ENCODE results near the gene DSCAML1. TPM values are rescaled to one million over a fixed set of nuclear protein-coding genes. Genes with fewer than 3 reads are reported as not detected.

Gene DSCAML1
- total RNA-seq, 1 donor from 2014 or later, result 1.2 TPM

DNA sequence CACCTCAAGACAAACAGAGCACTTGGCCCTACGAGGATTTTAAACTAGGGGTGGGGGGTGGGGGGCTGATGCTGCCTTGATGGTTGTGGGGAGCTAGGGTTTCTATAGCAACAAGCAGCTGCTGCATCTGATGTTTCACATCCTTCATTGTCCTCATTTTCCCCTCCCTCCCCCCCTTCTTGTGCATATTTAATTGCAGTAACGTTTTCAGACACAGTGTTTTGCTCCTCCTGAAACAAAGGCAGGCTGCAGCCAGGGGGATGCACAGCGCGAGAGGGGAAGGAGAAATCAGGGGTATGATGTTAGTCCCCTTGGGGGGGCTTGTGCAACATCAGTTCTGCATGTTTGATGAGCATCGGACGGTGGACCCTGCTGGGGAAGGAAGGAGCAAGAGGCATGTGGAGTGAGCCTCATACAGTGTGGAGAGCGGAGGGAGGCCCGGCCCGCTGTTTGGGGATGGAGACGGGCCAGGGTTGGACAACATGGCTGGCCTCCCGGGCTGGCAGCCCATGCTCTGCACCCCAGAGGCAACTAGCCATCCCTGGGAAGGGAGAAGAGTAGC, 261.1 kb downstream of the DSCAML1 start:
- intact Hi-C loops (cut with micrococcal nuclease), result no loop called here
- ATAC-seq (no peak), DNase-seq (no peak)

DNA sequence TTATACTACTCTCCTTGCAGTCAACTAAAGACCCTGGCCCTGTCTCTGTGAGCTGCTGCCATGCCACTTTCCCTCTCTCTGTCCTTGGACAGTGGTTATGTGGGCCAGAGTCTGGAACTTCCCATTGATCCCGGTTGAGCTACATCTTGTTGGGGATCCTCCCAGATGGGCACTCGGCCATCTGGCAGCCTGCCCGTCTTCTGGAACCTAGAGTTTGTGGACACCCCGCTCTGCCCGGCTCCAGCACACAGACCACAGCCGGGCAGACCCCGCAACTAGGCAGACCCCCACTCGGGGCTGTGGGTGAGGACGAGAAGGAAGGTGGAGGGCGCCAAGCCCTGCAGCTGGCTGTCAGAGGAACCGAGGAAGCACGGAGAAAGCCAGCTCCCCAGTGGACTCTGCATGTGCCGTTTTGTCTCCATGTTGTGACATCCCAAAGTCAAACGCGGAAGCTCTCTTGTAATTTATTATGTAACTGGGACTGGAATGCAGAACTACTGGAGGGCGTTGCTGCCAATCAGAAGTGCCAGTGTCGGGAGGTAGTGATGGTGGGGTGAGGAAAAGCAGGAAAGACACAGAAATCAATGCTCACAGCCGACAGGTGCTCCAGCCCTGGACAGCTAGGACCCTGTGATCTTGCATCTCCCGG, 261.7 kb downstream of the DSCAML1 start:
- peak; percentile 45 for ATAC-seq
- intact Hi-C loops (cut with micrococcal nuclease), result no loop called here
- peak; percentile 78 for DNase-seq

DNA sequence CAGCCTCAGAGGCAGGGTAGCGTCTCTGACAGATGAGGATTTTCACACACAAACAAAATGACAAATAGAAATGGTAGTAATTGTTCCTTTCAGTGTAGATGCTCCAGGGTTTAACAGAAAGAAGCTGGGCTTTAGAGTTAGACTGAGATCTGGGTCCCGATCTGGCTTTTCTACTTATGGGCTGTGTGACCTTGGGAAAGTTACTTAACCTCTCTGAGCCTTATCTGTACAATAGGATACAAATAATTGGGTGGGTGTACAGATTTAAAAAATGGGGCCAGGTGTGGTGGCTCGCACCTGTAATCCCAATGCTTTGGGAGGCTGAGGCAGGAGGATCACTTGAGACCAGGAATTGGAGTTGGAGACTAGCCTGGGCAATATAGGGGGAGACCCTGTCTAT, 264.4 kb downstream of the DSCAML1 start:
- intact Hi-C loops (cut with micrococcal nuclease), result no loop called here
- ATAC-seq, result no peak
- no peak for DNase-seq

DNA sequence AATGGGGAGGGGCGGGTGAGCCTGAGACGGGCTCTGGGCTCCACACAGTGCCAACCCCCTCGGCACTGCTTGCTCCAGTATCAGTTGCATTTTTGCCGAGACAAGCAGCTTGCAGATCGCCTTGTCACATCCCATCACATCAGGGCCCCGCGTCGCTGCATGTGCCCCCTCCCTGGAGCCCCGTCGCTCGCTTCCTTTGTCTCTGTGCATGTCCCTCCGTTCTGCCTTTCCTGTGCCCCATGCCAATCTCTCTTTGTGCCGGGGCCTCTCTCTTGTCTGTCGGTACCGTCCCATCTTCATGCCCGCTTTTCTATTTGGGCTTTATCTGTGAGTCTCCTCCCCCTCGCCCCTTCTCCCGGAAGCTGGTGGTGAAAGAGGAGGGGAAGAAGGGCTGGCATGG, 267.2 kb downstream of the DSCAML1 start:
- DNase-seq (no peak), ATAC-seq (no peak)
- intact Hi-C loops (cut with micrococcal nuclease), result no loop called here

DNA sequence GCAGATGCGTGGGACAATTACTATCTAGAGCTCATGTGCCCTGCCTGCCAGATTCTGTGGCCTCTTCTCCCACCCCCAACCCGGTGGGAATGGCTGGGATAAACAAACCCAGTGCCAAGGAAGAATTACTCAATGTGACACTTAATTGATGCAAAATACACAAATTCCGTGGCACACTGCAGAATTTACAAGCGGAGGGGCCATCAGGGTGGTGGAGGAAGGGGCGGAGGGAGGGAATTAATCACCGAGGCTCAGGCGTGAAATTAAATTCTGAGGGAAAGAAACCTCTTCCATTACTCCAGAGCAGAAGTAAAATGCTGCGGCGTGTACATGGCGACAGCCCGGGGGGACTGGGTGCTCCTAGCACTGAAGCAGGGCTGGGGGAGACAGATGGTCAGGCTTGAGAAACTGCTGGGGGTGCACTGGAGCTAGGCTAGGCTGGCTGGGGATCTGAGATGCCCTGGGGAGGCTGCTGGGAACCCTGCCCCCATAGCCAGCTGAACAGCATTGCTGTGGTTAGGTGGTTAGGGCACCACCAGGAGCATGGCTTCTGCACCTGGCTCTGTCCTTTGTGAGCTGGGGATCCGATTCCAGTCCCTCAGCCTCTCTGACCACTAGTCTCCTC, 268.8 kb downstream of the DSCAML1 start:
- intact Hi-C loops (cut with micrococcal nuclease), result no loop called here

DNA sequence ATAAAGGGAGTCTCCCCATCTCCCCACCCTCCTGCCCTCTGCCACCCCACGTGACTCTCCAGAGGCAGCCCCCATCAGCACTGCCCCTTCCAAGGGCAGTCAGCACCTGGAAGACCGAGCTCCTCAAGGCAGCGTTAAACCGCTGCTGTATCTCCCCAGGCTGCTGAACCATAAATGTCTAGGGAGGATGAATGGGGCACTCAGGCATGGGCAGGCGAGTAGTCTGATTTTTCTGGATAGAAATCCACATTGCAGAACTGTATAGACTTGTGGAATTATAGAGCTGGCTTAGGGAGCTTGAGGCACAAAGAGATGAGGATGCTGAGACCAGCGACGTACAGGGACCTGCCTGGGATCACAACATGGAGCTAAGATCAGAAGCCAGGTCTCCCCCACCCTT, 269.7 kb downstream of the DSCAML1 start:
- intact Hi-C loops (cut with micrococcal nuclease), result no loop called here
- DNase-seq (no peak), ATAC-seq (no peak)

More for the DNA sequence above, 268.8 kb downstream of the DSCAML1 start:
- ATAC-seq (no peak), DNase-seq (no peak)

- intact Hi-C loops (cut with micrococcal nuclease), result no loop called here
- ATAC-seq (no peak), DNase-seq (no peak)
Observed at GRCh38 chr11:117525866-117526542, 271.0 kb downstream of the DSCAML1 start.

DNA sequence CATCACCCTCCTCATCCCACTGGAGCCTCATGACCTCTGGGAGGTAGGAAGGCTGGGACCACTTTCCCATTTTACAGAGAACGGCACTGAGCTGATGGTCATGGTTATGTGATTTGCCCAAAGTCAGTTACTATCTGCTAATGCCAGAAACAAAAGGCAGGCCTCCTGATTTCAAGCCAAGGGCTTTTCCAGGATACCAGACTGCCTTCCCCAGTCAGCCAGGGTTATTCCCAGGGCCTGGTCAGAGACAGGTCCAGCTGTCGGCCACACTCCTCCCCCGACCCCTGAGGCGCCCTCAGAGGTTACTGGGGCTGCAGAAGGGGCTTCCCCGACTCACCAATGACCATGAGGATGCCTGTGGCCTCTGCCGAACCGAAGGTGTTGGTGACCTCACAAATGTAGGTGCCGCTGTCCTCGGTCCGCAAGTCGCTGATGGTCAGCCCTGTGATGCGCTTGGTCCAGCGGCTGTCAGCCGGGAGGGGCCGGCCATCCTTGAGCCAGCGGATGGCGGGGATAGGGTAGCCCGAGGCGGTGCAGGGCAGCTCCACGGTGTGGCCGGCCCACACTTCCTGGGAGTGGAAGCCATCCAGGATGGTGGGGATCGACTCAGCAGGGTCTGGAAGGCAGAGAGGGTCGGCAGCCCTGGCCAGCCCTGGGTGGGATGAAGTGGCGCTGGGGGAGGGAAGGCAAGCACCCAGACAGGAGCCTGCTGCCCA, 272.4 kb downstream of the DSCAML1 start:
- ATAC-seq, result no peak
- intact Hi-C loops (cut with micrococcal nuclease), result no loop called here
- no peak for DNase-seq

DNA sequence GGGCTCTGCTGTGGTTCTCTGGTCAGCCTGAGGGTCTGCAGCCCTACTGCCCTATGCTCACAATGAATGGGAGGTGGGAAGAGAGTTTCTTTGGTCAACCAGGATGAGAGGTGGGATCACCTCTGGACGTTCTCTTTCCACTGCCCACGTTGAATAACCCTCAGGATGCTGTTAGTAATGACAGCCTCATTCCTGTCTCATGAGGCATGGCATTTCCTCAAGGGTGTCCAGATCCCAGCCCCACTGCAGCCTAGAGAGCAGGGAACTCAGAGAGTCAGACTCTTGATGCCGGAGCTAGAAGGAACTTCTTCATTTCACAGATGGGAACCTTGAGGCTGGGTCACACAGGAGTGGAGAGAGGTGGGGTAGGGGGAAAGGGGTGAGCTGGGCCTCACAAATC, 273.3 kb downstream of the DSCAML1 start:
- ATAC-seq, result no peak
- DNase-seq, result no peak
- intact Hi-C loops (cut with micrococcal nuclease), result no loop called here

GRCh38 chr11:117521974-117522373, 275.0 kb downstream of the DSCAML1 start:
- DNase-seq (no peak), ATAC-seq (no peak)
- intact Hi-C loops (cut with micrococcal nuclease), result no loop called here

- intact Hi-C loops (cut with micrococcal nuclease), result no loop called here
- ATAC-seq (no peak), DNase-seq (no peak)
Observed at GRCh38 chr11:117520966-117521365, 276.1 kb downstream of the DSCAML1 start.

DNA sequence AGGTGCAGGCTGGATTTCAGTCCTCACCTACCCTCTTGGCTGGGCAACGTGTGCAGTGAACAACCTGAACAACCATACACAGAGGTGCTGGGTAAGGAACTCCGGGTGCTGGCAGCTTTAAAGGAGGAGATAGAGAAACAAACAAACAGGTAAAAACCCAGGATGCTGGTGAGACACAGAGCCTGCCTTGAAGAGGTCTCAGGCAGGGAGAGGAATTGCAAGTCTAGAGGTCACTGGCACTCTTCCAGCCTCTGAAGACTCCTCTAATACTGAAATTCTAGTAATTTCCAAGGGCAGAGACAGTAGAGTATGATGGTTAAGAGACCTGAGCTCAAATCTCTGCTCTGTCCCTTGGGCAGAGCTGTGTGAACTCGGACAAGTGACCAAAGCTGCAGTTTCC, 276.8 kb downstream of the DSCAML1 start:
- ATAC-seq (no peak), DNase-seq (no peak)
- intact Hi-C loops (cut with micrococcal nuclease), result no loop called here

DNA sequence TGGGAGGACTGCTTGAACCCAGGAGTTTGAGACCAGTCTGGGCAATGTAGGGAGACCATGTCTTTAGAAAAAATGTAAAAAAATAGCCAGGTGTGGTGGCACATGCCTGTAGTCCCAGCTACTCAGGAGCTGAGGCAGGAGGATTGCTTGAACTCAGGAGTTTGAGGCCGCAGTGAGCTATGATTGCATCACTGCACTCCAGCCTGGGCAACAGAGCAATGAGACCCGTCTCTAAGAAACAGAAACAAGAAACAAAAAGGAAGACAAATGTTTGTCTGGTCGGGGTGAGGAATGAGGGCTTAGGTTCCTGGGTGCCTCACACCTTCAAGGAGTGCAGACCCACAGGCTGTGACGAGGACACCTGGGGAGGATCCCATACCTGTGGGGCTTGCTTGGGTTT, 277.4 kb downstream of the DSCAML1 start:
- ATAC-seq (no peak), DNase-seq (no peak)
- intact Hi-C loops (cut with micrococcal nuclease), result no loop called here

DNA sequence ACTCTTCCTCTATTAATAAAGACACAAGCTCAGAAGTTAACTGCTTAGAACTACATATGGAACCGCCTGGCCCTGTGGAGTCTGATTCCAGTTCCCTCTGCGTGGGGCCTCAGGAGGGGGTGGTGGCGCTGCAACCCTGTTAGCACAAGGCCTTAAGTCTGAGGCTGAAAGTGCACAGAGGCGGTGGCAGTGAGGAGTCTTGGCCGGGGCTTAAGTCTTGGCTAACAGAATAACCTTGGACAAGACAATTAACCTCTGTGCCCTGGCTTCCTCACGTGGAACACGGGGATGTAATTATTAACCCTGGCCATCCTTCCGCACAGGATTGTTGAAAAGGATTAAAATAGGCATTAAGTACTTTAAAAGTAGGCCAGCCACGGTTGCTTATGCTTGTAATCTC, 277.8 kb downstream of the DSCAML1 start:
- DNase-seq (no peak), ATAC-seq (no peak)
- intact Hi-C loops (cut with micrococcal nuclease), result no loop called here

DNA sequence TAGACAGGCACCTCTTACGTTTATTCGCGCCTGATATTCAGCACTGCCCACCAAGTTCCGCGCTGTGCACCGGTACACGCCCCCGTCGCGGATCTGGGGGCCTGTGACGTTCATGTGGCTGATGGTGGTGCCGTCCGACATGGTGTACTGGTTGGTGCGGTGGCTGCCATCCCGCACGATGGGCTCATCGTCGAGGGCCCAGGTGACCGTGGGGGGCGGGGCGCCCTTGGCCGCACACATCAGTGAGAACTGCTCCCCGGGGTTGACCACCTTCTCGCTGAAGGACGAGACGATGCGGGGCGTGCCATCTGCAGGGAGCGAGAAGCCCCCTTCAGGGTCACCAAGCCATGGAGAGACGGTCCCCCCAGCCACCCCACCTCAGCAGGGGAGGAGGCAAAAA, 278.6 kb downstream of the DSCAML1 start:
- intact Hi-C loops (cut with micrococcal nuclease), result no loop called here
- DNase-seq (no peak), ATAC-seq (no peak)

GRCh38 chr11:117517097-117517496, 279.9 kb downstream of the DSCAML1 start:
- no peak for ATAC-seq
- intact Hi-C loops (cut with micrococcal nuclease), result no loop called here

DNA sequence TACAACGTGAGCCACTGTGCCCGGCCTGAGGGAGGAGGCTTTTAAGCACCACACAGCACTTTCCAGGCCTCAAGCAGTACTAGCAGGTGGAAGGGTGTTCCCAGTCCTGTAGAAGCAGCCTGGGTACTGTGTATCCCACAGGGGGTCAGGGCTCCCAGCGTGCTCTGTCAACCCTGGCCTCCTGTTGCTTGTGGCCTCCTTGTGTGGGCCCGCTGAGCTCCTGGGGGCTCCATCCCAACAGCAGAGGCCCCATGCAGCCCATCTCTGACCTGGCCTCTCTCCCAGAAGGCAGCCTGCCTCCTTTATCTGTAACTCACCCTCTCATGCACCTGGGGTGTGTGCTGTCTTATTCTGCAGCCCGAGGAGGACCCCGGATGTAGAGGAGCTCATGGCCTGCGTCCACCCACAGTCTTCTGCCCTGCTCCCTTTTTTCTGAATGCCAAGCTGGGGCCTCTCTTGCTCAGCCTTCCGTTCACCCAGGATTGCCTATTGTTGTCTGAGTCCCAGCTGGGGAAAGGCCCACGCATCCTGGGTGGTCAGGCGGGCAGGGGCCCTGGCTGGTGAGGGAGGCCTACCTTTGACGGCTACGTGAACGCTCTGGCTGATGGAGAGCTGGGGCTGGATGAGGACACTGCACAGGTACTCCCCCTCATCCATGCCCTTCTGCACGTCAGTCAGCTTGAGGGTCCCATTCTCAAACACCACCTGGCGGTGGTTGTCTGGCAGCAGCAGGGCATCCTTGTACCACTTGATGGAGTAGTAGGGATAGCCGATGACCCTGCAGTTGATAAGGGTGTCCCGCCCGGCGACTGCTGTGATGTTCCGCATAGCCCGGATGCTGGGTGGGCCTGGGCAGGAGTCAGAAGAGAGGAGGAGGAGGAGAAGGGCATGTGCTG, 280.9 kb downstream of the DSCAML1 start:
- ATAC-seq, result no peak
- no peak for DNase-seq
- intact Hi-C loops (cut with micrococcal nuclease), result no loop called here

More at GRCh38 chr11:117517097-117517496, 279.9 kb downstream of the DSCAML1 start:
- DNase-seq, result no peak

DNA sequence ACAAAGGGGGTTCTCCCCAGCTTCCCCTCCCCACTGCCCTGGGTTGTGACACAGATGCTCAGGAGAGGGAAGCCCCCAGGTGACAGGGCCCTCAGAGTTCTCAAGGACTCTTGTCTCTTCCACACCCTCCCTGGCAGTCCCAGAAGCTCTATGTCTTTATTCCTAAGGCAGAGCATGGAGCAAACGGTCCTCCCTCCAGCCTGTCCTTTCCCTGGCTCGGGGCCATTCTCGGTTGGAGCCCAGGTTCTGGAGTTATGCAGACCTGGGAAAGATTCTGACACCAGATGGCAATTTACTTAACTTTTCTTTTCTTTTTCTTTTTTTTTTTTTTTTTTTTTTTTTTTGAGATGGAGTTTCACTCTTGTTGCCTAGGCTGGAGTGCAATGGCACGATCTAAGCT, 282.8 kb downstream of the DSCAML1 start:
- DNase-seq (no peak), ATAC-seq (no peak)
- intact Hi-C loops (cut with micrococcal nuclease), result no loop called here

DNA sequence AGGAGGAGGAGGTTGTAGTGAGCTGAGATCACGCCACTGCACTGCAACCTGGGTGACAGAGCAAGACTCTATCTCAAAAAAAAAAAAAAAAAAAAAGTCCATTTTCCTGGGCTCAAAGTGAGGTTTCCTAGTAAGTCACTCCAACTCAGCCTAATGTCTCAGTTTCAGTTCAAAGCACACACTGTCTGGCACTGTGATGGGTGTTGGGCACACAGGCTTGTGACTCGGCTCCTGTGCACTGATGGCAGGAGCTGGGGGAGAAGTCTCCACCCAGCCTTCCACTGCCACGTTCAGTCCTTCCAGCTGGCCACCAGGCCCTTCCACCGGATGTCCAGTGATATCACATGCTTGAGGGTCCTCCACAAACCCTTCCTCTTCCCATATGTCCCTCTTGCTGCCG, 283.4 kb downstream of the DSCAML1 start:
- intact Hi-C loops (cut with micrococcal nuclease), result no loop called here
- ATAC-seq (no peak), DNase-seq (no peak)
